Measurements from ENCODE around the gene CTNND2.

CTNND2 gene

DNA sequence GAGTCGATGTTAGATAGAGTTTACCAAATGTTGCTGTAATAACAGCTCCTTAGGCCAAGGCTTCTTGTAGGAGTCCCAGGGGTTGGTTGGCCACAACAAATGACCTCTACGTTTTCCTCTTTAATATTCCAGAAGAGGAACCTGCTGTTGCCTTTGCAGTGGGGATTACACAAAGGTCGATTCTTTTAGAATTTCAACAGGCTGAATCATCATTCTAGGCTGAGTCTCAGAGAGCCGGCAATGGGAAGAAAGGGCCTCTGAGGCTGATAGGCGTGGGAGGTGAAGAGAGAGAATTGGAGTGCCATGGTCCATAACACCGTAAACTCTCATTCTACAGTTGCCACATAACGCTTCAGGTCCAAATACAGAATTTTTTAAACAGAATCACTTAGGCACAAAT is 737.3 kb downstream of the CTNND2 start:
- Histone ChIP-seq H3K4me3 (replicated peaks; ENCODE audit: low read depth, low read length) (no peak overlapping the region), H3K36me3 (ENCODE audit: control insufficient read depth, insufficient read depth, low read length) (no peaks in the 10 kb centered on the region), H3K27me3 (replicated peaks; ENCODE audit: control insufficient read depth, insufficient read depth, low read length) (no peaks in the 10 kb centered on the region; the same call in 1 of the 2 replicates)
- TF ChIP-seq, protein P1, sequence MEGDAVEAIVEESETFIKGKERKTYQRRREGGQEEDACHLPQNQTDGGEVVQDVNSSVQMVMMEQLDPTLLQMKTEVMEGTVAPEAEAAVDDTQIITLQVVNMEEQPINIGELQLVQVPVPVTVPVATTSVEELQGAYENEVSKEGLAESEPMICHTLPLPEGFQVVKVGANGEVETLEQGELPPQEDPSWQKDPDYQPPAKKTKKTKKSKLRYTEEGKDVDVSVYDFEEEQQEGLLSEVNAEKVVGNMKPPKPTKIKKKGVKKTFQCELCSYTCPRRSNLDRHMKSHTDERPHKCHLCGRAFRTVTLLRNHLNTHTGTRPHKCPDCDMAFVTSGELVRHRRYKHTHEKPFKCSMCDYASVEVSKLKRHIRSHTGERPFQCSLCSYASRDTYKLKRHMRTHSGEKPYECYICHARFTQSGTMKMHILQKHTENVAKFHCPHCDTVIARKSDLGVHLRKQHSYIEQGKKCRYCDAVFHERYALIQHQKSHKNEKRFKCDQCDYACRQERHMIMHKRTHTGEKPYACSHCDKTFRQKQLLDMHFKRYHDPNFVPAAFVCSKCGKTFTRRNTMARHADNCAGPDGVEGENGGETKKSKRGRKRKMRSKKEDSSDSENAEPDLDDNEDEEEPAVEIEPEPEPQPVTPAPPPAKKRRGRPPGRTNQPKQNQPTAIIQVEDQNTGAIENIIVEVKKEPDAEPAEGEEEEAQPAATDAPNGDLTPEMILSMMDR (IDR thresholded peaks at IDR 0.05; ENCODE audit: insufficient read depth, low read length, poor library complexity, severe bottlenecking), result no peak
- no peak for DNase-seq (ENCODE audit: extremely low read depth, insufficient read length)

DNA sequence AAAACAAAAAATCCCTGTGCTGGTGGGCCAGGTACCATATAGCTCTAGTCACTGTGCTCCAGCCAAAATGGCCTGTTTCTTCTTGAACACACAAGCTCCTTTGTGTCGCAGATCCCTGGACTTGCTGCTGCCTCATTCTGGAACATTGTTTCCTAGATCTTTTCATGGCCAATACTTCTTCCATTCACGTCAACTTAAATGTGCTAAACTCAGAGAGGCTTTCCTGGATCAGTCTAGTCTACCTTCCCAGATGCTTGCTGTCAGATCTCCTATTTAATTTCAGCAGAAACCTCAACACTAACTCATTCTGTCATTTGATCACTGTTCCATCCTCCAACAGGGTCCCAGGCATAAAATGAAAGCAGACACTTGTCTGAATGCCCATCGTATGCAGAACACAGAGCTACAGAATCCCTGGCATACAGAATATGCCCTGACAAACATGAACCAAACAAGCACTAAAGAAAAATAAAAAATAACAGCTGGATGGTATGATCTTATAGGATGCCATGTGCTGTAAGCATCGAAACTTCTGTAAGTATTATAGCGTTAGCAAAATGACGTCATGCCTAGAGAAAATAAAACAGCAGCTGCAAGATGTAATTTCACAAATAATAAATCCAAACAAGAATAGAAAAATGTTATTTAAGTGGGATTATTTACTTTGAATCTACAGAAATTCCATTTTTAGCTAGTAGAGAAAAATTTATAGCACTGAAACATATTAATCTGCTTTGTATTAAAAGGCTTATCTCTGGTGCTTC is 739.5 kb downstream of the CTNND2 start:
- Histone ChIP-seq H3K27me3 (replicated peaks; ENCODE audit: control insufficient read depth, insufficient read depth, low read length) (no peaks in the 10 kb centered on the region; the same call in 1 of the 2 replicates), H3K4me3 (replicated peaks; ENCODE audit: low read depth, low read length) (no peak overlapping the region), H3K36me3 (ENCODE audit: control insufficient read depth, insufficient read depth, low read length) (no peaks in the 10 kb centered on the region)
- DNase-seq (ENCODE audit: extremely low read depth, insufficient read length), result no peak
- TF ChIP-seq, protein P1 (IDR thresholded peaks at IDR 0.05; ENCODE audit: insufficient read depth, low read length, poor library complexity, severe bottlenecking), result no peak

DNA sequence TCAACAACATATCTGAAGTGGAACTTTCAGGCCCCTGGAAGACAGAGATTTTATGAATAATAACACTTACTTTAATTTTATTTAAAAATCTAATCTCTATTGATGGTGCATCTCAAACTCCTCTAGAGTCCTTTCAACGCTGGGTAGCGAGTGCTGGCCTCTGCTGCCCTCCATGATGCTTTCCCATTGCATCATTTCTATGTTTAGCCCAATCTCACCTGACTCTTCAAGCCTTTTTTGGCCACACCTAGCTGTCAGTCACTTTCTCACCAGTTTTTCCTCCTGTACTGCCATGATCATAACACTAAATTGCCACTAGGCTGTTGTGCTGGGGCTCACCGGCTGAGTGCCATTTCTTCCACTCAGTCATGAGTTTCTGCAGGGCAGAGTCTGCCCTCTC is 747.1 kb downstream of the CTNND2 start:
- no peak for DNase-seq (ENCODE audit: extremely low read depth, insufficient read length)
- H3K4me3 ChIP-seq (replicated peaks; ENCODE audit: low read depth, low read length), result no peak overlapping the region
- TF ChIP-seq, protein P1 (IDR thresholded peaks at IDR 0.05; ENCODE audit: insufficient read depth, low read length, poor library complexity, severe bottlenecking), result no peak
- H3K27me3 ChIP-seq (replicated peaks; ENCODE audit: control insufficient read depth, insufficient read depth, low read length), result no peaks in the 10 kb centered on the region
- H3K36me3 ChIP-seq (ENCODE audit: control insufficient read depth, insufficient read depth, low read length), result no peaks in the 10 kb centered on the region

DNA sequence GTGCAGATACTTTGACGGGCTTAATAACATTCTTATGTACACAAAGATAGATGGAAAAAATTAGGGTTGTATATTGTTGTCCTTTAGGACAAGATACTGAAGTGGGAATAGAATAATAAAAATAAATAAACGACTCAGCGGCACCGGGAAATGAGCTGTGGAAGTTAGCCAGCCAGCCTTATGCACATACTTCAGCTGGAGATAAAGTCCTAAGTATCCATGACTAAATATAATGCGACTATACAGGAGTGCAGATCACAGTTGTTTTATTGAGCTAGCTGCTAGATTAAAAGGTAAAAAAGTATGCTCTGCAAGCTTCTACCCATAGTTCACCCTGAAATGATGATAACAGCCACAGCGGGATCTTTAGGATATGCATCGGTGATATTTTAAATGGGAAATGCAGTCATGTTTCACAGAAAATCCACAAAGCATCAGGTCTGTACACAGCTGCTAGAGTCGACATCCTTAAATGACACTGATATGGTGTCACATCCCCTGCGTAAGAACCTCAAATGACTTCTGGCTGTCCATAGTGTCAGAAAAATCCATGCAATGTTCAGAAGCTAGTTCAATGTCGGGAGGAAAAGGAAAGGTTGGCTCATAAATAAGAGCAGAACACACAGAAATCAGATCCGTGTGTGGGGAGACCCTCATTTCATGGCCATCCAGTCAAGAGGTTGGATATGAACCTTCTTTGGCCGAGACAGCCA is 750.4 kb downstream of the CTNND2 start:
- Histone ChIP-seq H3K4me3 (replicated peaks; ENCODE audit: low read depth, low read length) (no peak overlapping the region), H3K27me3 (replicated peaks; ENCODE audit: control insufficient read depth, insufficient read depth, low read length) (no peaks in the 10 kb centered on the region), H3K36me3 (ENCODE audit: control insufficient read depth, insufficient read depth, low read length) (no peaks in the 10 kb centered on the region)
- TF ChIP-seq, protein P1 (IDR thresholded peaks at IDR 0.05; ENCODE audit: insufficient read depth, low read length, poor library complexity, severe bottlenecking), result no peak
- no peak for DNase-seq (ENCODE audit: extremely low read depth, insufficient read length)

DNA sequence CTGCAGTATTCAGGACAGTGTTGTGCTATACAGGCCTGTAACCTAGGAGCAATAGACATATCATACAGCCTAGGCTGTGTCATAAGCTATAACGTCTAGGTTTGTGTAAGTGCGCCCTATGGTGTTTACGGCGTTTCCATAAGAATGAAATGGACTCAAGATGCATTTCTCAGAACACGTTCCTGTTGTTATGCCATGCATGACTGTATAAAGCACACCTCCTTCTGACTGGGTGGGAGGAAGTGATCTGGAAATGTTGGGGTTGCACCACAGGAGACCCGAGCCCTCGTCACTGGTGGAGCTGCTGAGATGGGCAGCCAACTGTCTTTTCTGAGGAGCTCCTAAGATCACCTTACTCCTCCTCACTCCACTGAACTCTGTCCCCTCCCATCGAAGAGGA is 751.9 kb downstream of the CTNND2 start:
- no peaks in the 10 kb centered on the region for H3K27me3 ChIP-seq (replicated peaks; ENCODE audit: control insufficient read depth, insufficient read depth, low read length)
- TF ChIP-seq, protein P1 (IDR thresholded peaks at IDR 0.05; ENCODE audit: insufficient read depth, low read length, poor library complexity, severe bottlenecking), result no peak

More for the DNA sequence above, 751.9 kb downstream of the CTNND2 start:
- no peak overlapping the region for H3K4me3 ChIP-seq (replicated peaks; ENCODE audit: low read depth, low read length)
- DNase-seq (ENCODE audit: extremely low read depth, insufficient read length), result no peak
- no peaks in the 10 kb centered on the region for H3K36me3 ChIP-seq (ENCODE audit: control insufficient read depth, insufficient read depth, low read length)
